H9 (cell line): Measurements from ENCODE around the gene ARSI. TPM values are rescaled to one million over a fixed set of nuclear protein-coding genes. Genes with fewer than 3 reads are reported as not detected.

Source experiments
- DNase-seq: peaks from one replicate; pipeline ENCODE4 v3.0.0-alpha.2; 2017
- H2AFZ ChIP-seq: one replicate; pipeline ENCODE4 v1.6.1; 2013; ENCODE audit warnings: mild to moderate bottlenecking, low read length, control low read depth, moderate library complexity
- H2AK5ac ChIP-seq: 2 replicates; pipeline ENCODE4 v1.6.1; 2013; ENCODE audit warnings: low read length, control low read depth, mixed read lengths; ENCODE audit not compliant: insufficient read length
- H2BK120ac ChIP-seq: one replicate; pipeline ENCODE4 v1.6.1; 2013; ENCODE audit warnings: low read depth, mild to moderate bottlenecking, low read length, control low read depth, inconsistent platforms; ENCODE audit not compliant: poor library complexity, severe bottlenecking
- H2BK12ac ChIP-seq: 2 replicates; pipeline ENCODE4 v1.6.1; 2013; ENCODE audit warnings: low read length, control low read depth, mixed read lengths, low read depth; ENCODE audit not compliant: insufficient read length
- H2BK15ac ChIP-seq: 2 replicates; pipeline ENCODE4 v1.6.1; 2013; ENCODE audit warnings: low read depth, low read length, control low read depth
- H2BK20ac ChIP-seq: one replicate; pipeline ENCODE4 v1.6.1; 2013; ENCODE audit warnings: low read depth, mild to moderate bottlenecking, low read length, control low read depth, inconsistent platforms; ENCODE audit not compliant: poor library complexity, severe bottlenecking
- H2BK5ac ChIP-seq: 2 replicates; pipeline ENCODE4 v1.6.1; 2013; ENCODE audit warnings: low read length, control low read depth, mixed read lengths; ENCODE audit not compliant: insufficient read length
- H3K14ac ChIP-seq: 2 replicates; pipeline ENCODE4 v1.6.1; 2013; ENCODE audit warnings: low read length, control low read depth; ENCODE audit not compliant: insufficient read depth
- H3K18ac ChIP-seq: 2 replicates; pipeline ENCODE4 v1.6.1; 2013; ENCODE audit warnings: low read depth, mild to moderate bottlenecking, mixed read lengths, low read length, control low read depth; ENCODE audit not compliant: insufficient read length
- H3K23ac ChIP-seq: 2 replicates; pipeline ENCODE4 v1.6.1; 2013; ENCODE audit warnings: low read length, control low read depth, mixed read lengths, low read depth; ENCODE audit not compliant: insufficient read length
- H3K23me2 ChIP-seq: 2 replicates; pipeline ENCODE4 v1.6.1; 2013; ENCODE audit warnings: low read depth, mild to moderate bottlenecking, mixed read lengths, low read length, control low read depth; ENCODE audit not compliant: insufficient read length, poor library complexity, severe bottlenecking
- H3K27ac ChIP-seq: 2 replicates; pipeline ENCODE4 v1.5.1; 2013; ENCODE audit warnings: low read length, control low read depth, mixed read lengths, low read depth; ENCODE audit not compliant: insufficient read length
- H3K27me3 ChIP-seq: 2 replicates; pipeline ENCODE4 v1.6.1; 2013; ENCODE audit warnings: low read length, control low read depth, inconsistent platforms; ENCODE audit not compliant: insufficient read depth
- H3K4ac ChIP-seq: 2 replicates; pipeline ENCODE4 v1.6.1; 2013; ENCODE audit warnings: low read depth, mild to moderate bottlenecking, control low read depth, inconsistent platforms, low read length, moderate library complexity
- H3K4me1 ChIP-seq: 2 replicates; pipeline ENCODE4 v1.6.1; 2013; ENCODE audit warnings: low read length, control low read depth, inconsistent platforms; ENCODE audit not compliant: insufficient read depth
- H3K4me2 ChIP-seq: 2 replicates; pipeline ENCODE4 v1.6.1; 2013; ENCODE audit warnings: low read length, control low read depth, mixed read lengths; ENCODE audit not compliant: insufficient read length, insufficient read depth
- H3K56ac ChIP-seq: 2 replicates; pipeline ENCODE4 v1.6.1; 2013; ENCODE audit warnings: low read depth, mild to moderate bottlenecking, mixed read lengths, low read length, control low read depth; ENCODE audit not compliant: insufficient read length
- H3K79me1 ChIP-seq: 2 replicates; pipeline ENCODE4 v1.6.1; 2013; ENCODE audit warnings: low read depth, mild to moderate bottlenecking, moderate library complexity, low read length, control low read depth, inconsistent platforms; ENCODE audit not compliant: insufficient read depth, poor library complexity, severe bottlenecking
- H3K79me2 ChIP-seq: 2 replicates; pipeline ENCODE4 v1.6.1; 2013; ENCODE audit warnings: low read length, control low read depth, inconsistent platforms; ENCODE audit not compliant: insufficient read depth
- H3K9ac ChIP-seq: 2 replicates; pipeline ENCODE4 v1.6.1; 2013; ENCODE audit warnings: low read length, control low read depth, mixed read lengths; ENCODE audit not compliant: insufficient read length; ENCODE audit errors: extremely low read depth
- H3K9me3 ChIP-seq: one replicate; pipeline ENCODE4 v1.6.1; 2013; ENCODE audit warnings: low read depth, low read length, inconsistent platforms; ENCODE audit not compliant: control insufficient read depth
- H3T11ph ChIP-seq: one replicate; pipeline ENCODE4 v1.6.1; 2013; ENCODE audit warnings: mild to moderate bottlenecking, low read length, control low read depth, inconsistent platforms
- H4K20me1 ChIP-seq: one replicate; pipeline ENCODE4 v1.6.1; 2013; ENCODE audit not compliant: control insufficient read depth, insufficient read length, insufficient read depth
- H4K5ac ChIP-seq: 2 replicates; pipeline ENCODE4 v1.6.1; 2013; ENCODE audit warnings: low read depth, mild to moderate bottlenecking, mixed read lengths, low read length, control low read depth; ENCODE audit not compliant: insufficient read length
- H4K8ac ChIP-seq: replicated peaks from 2 replicates; pipeline ENCODE4 v1.6.1; 2013; ENCODE audit warnings: low read length, control low read depth, mixed read lengths, low read depth; ENCODE audit not compliant: insufficient read length
- H4K91ac ChIP-seq: 2 replicates; pipeline ENCODE4 v1.6.1; 2013; ENCODE audit warnings: low read depth, mild to moderate bottlenecking, moderate library complexity, mixed read lengths, low read length, control low read depth; ENCODE audit not compliant: insufficient read length
- H3K27ac Mint-ChIP-seq, 3 experiments: 2 replicates in 2 of 3; 3 replicates in 1 of 3; pipeline ENCODE4 v1.8.0; 2020 to 2021; ENCODE audit warnings: mixed read lengths in 3 of 3, mild to moderate bottlenecking in 1 of 3, moderate library complexity in 1 of 3
- H3K27me3 Mint-ChIP-seq: 2 replicates; pipeline ENCODE4 v1.8.0; 2021; ENCODE audit warnings: low read depth, mild to moderate bottlenecking, moderate library complexity, mixed read lengths
- H3K36me3 Mint-ChIP-seq, 3 experiments: 2 replicates in 2 of 3; 3 replicates in 1 of 3; pipeline ENCODE4 v1.8.0; 2020 to 2021; ENCODE audit warnings: low read depth in 3 of 3, mixed read lengths in 3 of 3; ENCODE audit not compliant: insufficient read depth in 1 of 3
- H3K4me1 Mint-ChIP-seq, 2 experiments: 2 replicates each; pipeline ENCODE4 v1.8.0; 2020; ENCODE audit warnings: mixed read lengths in 2 of 2
- H3K4me3 Mint-ChIP-seq, 2 experiments: 2 replicates in 1 of 2; 3 replicates in 1 of 2; pipeline ENCODE4 v1.8.0; 2020 to 2021; ENCODE audit warnings: mild to moderate bottlenecking in 2 of 2, mixed read lengths in 2 of 2, moderate library complexity in 1 of 2
- H3K9me3 Mint-ChIP-seq, 2 experiments: 2 replicates in 1 of 2; 3 replicates in 1 of 2; pipeline ENCODE4 v1.8.0; 2020; ENCODE audit warnings: mild to moderate bottlenecking in 2 of 2, mixed read lengths in 2 of 2, moderate library complexity in 1 of 2
- WGBS: extraction: QIAGEN DNeasy Blood & Tissue Kit; methylation state at CpG from one replicate; pipeline ENCODE4 v1.1.7; 2013; ENCODE audit warnings: missing lambda C conversion rate, low lambda C conversion rate, mixed read lengths; ENCODE audit not compliant: insufficient read length; ENCODE audit errors: extremely low coverage; 5-methylcytosine and 5-hydroxymethylcytosine counted together
- total RNA-seq: library from RNA; stranded (reverse); gene quantifications from 2 replicates; pipeline ENCODE4 v1.2.1, GENCODE V29; 2021
- TF ChIP-seq, protein P1 (sequence below): fragments of 200-600 bp; sonication (generic); conservative IDR thresholded peaks from 3 replicates; pipeline ENCODE4 v1.8.0; 2021; ENCODE audit warnings: antibody characterized with exemption, mild to moderate bottlenecking

The ARSI gene
- total RNA-seq, 1 experiment from 2014 or later = 1.7 TPM

DNA sequence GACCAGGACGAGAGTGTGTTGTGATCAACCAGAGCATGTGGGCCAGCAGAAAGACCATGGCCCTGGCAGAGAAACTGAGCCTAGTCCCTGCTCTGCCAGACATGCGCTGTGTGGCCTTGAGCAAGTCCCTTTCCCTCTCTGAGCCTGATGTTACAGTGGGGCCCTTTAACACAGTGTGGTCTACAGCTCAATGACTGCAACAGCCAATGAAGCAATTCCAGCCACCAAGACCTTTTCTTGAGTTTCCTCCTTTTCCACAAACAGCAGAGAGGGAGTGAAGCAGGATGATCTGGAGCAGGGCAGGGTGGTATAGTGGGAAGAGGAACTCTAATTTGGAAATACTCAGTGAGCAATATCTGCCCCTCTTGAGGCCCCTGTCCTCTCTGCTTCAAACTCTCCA is 25.8 kb upstream of the ARSI start:
- no peak overlapping the region for H2BK15ac ChIP-seq
- no peak overlapping the region for H2BK20ac ChIP-seq
- Mint-ChIP-seq H3K27ac (no peak overlapping the region), H3K4me1 (peaks cover 0 to 4% of the 10 kb centered on the region in 2 experiments; a peak in 1 of 4 replicates), H3K36me3 (no peaks in the 10 kb centered on the region), H3K4me3 (no peak overlapping the region), H3K9me3 (no peaks in the 10 kb centered on the region), H3K27me3 (no peaks in the 10 kb centered on the region; the same call in 1 of the 2 replicates)
- no peak overlapping the region for H3T11ph ChIP-seq
- no peaks in the 10 kb centered on the region for H3K23me2 ChIP-seq
- H3K4ac ChIP-seq = no peak overlapping the region
- H3K27ac ChIP-seq = no peak overlapping the region
- H4K5ac ChIP-seq = no peak overlapping the region
- no peak overlapping the region for H2BK5ac ChIP-seq
- H3K9me3 ChIP-seq = no peaks in the 10 kb centered on the region
- no peak overlapping the region for H3K23ac ChIP-seq
- H4K20me1 ChIP-seq = no peaks in the 10 kb centered on the region
- no peak overlapping the region for H2AK5ac ChIP-seq
- no CpG with 5 or more reads among the region's 2 CpGs for WGBS
- TF ChIP-seq, protein P1, sequence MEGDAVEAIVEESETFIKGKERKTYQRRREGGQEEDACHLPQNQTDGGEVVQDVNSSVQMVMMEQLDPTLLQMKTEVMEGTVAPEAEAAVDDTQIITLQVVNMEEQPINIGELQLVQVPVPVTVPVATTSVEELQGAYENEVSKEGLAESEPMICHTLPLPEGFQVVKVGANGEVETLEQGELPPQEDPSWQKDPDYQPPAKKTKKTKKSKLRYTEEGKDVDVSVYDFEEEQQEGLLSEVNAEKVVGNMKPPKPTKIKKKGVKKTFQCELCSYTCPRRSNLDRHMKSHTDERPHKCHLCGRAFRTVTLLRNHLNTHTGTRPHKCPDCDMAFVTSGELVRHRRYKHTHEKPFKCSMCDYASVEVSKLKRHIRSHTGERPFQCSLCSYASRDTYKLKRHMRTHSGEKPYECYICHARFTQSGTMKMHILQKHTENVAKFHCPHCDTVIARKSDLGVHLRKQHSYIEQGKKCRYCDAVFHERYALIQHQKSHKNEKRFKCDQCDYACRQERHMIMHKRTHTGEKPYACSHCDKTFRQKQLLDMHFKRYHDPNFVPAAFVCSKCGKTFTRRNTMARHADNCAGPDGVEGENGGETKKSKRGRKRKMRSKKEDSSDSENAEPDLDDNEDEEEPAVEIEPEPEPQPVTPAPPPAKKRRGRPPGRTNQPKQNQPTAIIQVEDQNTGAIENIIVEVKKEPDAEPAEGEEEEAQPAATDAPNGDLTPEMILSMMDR = no peak
- H4K91ac ChIP-seq = no peak overlapping the region
- H2BK120ac ChIP-seq = no peak overlapping the region
- H3K18ac ChIP-seq = no peak overlapping the region
- no peak overlapping the region for H3K4me2 ChIP-seq
- no peak overlapping the region for H4K8ac ChIP-seq
- no peaks in the 10 kb centered on the region; the same call in 1 of the 2 replicates for H3K27me3 ChIP-seq
- H2BK12ac ChIP-seq = no peak overlapping the region
- H3K79me2 ChIP-seq = no peaks in the 10 kb centered on the region
- H3K56ac ChIP-seq = no peak overlapping the region
- no peaks in the 10 kb centered on the region for H3K79me1 ChIP-seq
- no peak for DNase-seq
- no peaks in the 10 kb centered on the region for H3K4me1 ChIP-seq
- H3K9ac ChIP-seq = no peak overlapping the region
- no peak overlapping the region for H3K14ac ChIP-seq
- no peak overlapping the region for H2AFZ ChIP-seq
